Muscle layer of duodenum (tissue), 2 donors: Measurements from ENCODE around the gene HPSE2.

Experiments
- H3K27ac ChIP-seq: one replicate; pipeline ENCODE4 v1.7.0; 2013; ENCODE audit warnings: mild to moderate bottlenecking, low read length
- H3K27me3 ChIP-seq: one replicate; pipeline ENCODE4 v1.7.0; 2013; ENCODE audit warnings: low read depth, mild to moderate bottlenecking, control low read depth, low read length
- H3K36me3 ChIP-seq, 2 donors: one replicate each; pipeline ENCODE4 v1.7.0; 2013; ENCODE audit warnings: low read length in 2 of 2, control low read depth in 1 of 2, mild to moderate bottlenecking in 1 of 2; ENCODE audit not compliant: insufficient read depth in 2 of 2, control insufficient read depth in 1 of 2
- H3K4me1 ChIP-seq, 2 donors: one replicate each; pipeline ENCODE4 v1.7.0; 2013; ENCODE audit warnings: low read length in 2 of 2, mild to moderate bottlenecking in 2 of 2, control low read depth in 1 of 2, moderate library complexity in 1 of 2; ENCODE audit not compliant: insufficient read depth in 2 of 2, control insufficient read depth in 1 of 2
- H3K4me3 ChIP-seq, 2 donors: one replicate each; pipeline ENCODE4 v1.7.0; 2013; ENCODE audit warnings: low read length in 2 of 2, low read depth in 1 of 2, mild to moderate bottlenecking in 1 of 2
- H3K9me3 ChIP-seq, 2 donors: one replicate each; pipeline ENCODE4 v1.7.0; 2013; ENCODE audit warnings: low read length in 2 of 2, control low read depth in 1 of 2, mild to moderate bottlenecking in 1 of 2; ENCODE audit not compliant: control insufficient read depth in 1 of 2
- donor health status: healthy.

HPSE2 gene

GRCh38 chr10:99058762-99059161, 176.9 kb downstream of the HPSE2 start:
- H3K36me3 ChIP-seq: no peaks in the 10 kb centered on the region
- H3K4me1 ChIP-seq: no peaks in the 10 kb centered on the region
- H3K27ac ChIP-seq: no peak overlapping the region
- H3K4me3 ChIP-seq: no peak overlapping the region
- H3K27me3 ChIP-seq: no peaks in the 10 kb centered on the region
- H3K9me3 ChIP-seq: no peaks in the 10 kb centered on the region

GRCh38 chr10:99057936-99058690, 177.5 kb downstream of the HPSE2 start:
- Histone ChIP-seq H3K9me3 (no peaks in the 10 kb centered on the region), H3K4me3 (no peak overlapping the region), H3K36me3 (no peaks in the 10 kb centered on the region), H3K27ac (no peak overlapping the region), H3K4me1 (no peaks in the 10 kb centered on the region), H3K27me3 (no peaks in the 10 kb centered on the region)

GRCh38 chr10:99045671-99046070, 190.0 kb downstream of the HPSE2 start:
- H3K4me1 ChIP-seq: no peaks in the 10 kb centered on the region
- no peaks in the 10 kb centered on the region for H3K27me3 ChIP-seq
- H3K36me3 ChIP-seq: no peaks in the 10 kb centered on the region
- H3K27ac ChIP-seq: no peak overlapping the region
- H3K9me3 ChIP-seq: peaks cover 0 to 33% of the 10 kb centered on the region in 2 donors
- H3K4me3 ChIP-seq: no peak overlapping the region

GRCh38 chr10:99042051-99042771, 193.4 kb downstream of the HPSE2 start:
- Histone ChIP-seq H3K27me3 (no peaks in the 10 kb centered on the region), H3K36me3 (no peaks in the 10 kb centered on the region), H3K4me1 (no peaks in the 10 kb centered on the region), H3K9me3 (peaks cover 0 to 33% of the 10 kb centered on the region in 2 donors), H3K27ac (no peak overlapping the region), H3K4me3 (no peak overlapping the region)

GRCh38 chr10:99041468-99041867, 194.2 kb downstream of the HPSE2 start:
- H3K9me3 ChIP-seq: peaks cover 0 to 29% of the 10 kb centered on the region in 2 donors

GRCh38 chr10:99013885-99014284, 221.8 kb downstream of the HPSE2 start:
- no peak overlapping the region for H3K4me3 ChIP-seq

More at GRCh38 chr10:99041468-99041867, 194.2 kb downstream of the HPSE2 start:
- H3K36me3 ChIP-seq: no peaks in the 10 kb centered on the region
- no peaks in the 10 kb centered on the region for H3K27me3 ChIP-seq
- no peak overlapping the region for H3K27ac ChIP-seq
- H3K4me1 ChIP-seq: no peaks in the 10 kb centered on the region
- H3K4me3 ChIP-seq: no peak overlapping the region

GRCh38 chr10:99010286-99010685, 225.4 kb downstream of the HPSE2 start:
- H3K36me3 ChIP-seq: no peaks in the 10 kb centered on the region
- H3K27ac ChIP-seq: no peak overlapping the region
- H3K9me3 ChIP-seq: peaks cover 0 to 11% of the 10 kb centered on the region in 2 donors
- no peak overlapping the region for H3K4me3 ChIP-seq
- no peaks in the 10 kb centered on the region for H3K4me1 ChIP-seq
- H3K27me3 ChIP-seq: no peaks in the 10 kb centered on the region

More at GRCh38 chr10:99013885-99014284, 221.8 kb downstream of the HPSE2 start:
- H3K9me3 ChIP-seq: no peaks in the 10 kb centered on the region
- no peaks in the 10 kb centered on the region for H3K4me1 ChIP-seq
- no peaks in the 10 kb centered on the region for H3K36me3 ChIP-seq
- H3K27ac ChIP-seq: no peak overlapping the region
- H3K27me3 ChIP-seq: no peaks in the 10 kb centered on the region

- Histone ChIP-seq H3K36me3 (no peaks in the 10 kb centered on the region), H3K4me1 (no peaks in the 10 kb centered on the region), H3K27me3 (no peaks in the 10 kb centered on the region), H3K9me3 (peaks cover 0 to 17% of the 10 kb centered on the region in 2 donors), H3K4me3 (no peak overlapping the region), H3K27ac (no peak overlapping the region)
Observed at GRCh38 chr10:99008054-99008453, 227.6 kb downstream of the HPSE2 start.

- Histone ChIP-seq H3K4me3 (no peak overlapping the region), H3K27me3 (no peaks in the 10 kb centered on the region), H3K27ac (no peak overlapping the region), H3K4me1 (no peaks in the 10 kb centered on the region), H3K9me3 (peaks cover 0 to 17% of the 10 kb centered on the region in 2 donors), H3K36me3 (no peaks in the 10 kb centered on the region)
Observed at GRCh38 chr10:99007457-99007856, 228.2 kb downstream of the HPSE2 start.

- no peaks in the 10 kb centered on the region for H3K27me3 ChIP-seq
- peaks cover 0 to 17% of the 10 kb centered on the region in 2 donors for H3K9me3 ChIP-seq
- no peaks in the 10 kb centered on the region for H3K36me3 ChIP-seq
- no peak overlapping the region for H3K27ac ChIP-seq
- no peaks in the 10 kb centered on the region for H3K4me1 ChIP-seq
- H3K4me3 ChIP-seq: no peak overlapping the region
Observed at GRCh38 chr10:99005254-99005653, 230.4 kb downstream of the HPSE2 start.

- no peaks in the 10 kb centered on the region for H3K27me3 ChIP-seq
- H3K36me3 ChIP-seq: no peaks in the 10 kb centered on the region
- H3K9me3 ChIP-seq: peaks cover 0 to 17% of the 10 kb centered on the region in 2 donors
- no peaks in the 10 kb centered on the region for H3K4me1 ChIP-seq
- H3K4me3 ChIP-seq: no peak overlapping the region
- H3K27ac ChIP-seq: no peak overlapping the region
Observed at GRCh38 chr10:99004738-99005137, 230.9 kb downstream of the HPSE2 start.
